Measurements from ENCODE around the gene TUT7. TPM values are rescaled to one million over a fixed set of nuclear protein-coding genes. Genes with fewer than 3 reads are reported as not detected.

The TUT7 gene
- total RNA-seq, 4 donors from 2014 or later, result 64.4 to 147 (median 82.1) TPM

GRCh38 chr9:86257391-86257790 lies 96.8 kb downstream of the TUT7 start:
- WGBS, result 72% methylated on average over 2 of the region's 2 CpGs
- H3K27me3 ChIP-seq, result no peaks in the 10 kb centered on the region
- no peaks in the 10 kb centered on the region for H3K9me3 ChIP-seq

GRCh38 chr9:86256653-86257052 lies 97.6 kb downstream of the TUT7 start:
- Histone ChIP-seq H3K36me3 (peaks cover 2% of the 10 kb centered on the region), H3K4me3 (no peak overlapping the region), H3K27ac (no peak overlapping the region), H3K4me1 (no peaks in the 10 kb centered on the region), H3K9me3 (no peaks in the 10 kb centered on the region), H3K27me3 (no peaks in the 10 kb centered on the region)
- 87% methylated on average over 3 of the region's 3 CpGs for WGBS
- no peak for DNase-seq (ENCODE audit: low spot score in 2 of 2)
- TF ChIP-seq CTCF (IDR thresholded peaks at IDR 0.05) (no peak), POLR2AphosphoS5 (IDR thresholded peaks at IDR 0.05) (no peak), POLR2A (IDR thresholded peaks at IDR 0.05) (no peak), EP300 (IDR thresholded peaks at IDR 0.05) (no peak)

More at GRCh38 chr9:86257391-86257790, 96.8 kb downstream of the TUT7 start:
- H3K4me3 ChIP-seq, result no peak overlapping the region
- no peak for DNase-seq (ENCODE audit: low spot score in 2 of 2)
- H3K4me1 ChIP-seq, result no peaks in the 10 kb centered on the region
- TF ChIP-seq EP300 (IDR thresholded peaks at IDR 0.05) (no peak), POLR2AphosphoS5 (IDR thresholded peaks at IDR 0.05) (no peak), POLR2A (IDR thresholded peaks at IDR 0.05) (no peak), CTCF (IDR thresholded peaks at IDR 0.05) (no peak)
- peaks cover 4% of the 10 kb centered on the region for H3K36me3 ChIP-seq
- H3K27ac ChIP-seq, result no peak overlapping the region

- DNase-seq (ENCODE audit: low spot score in 2 of 2), result no peak
- Histone ChIP-seq H3K36me3 (no peaks in the 10 kb centered on the region), H3K27ac (no peak overlapping the region), H3K27me3 (no peaks in the 10 kb centered on the region), H3K4me3 (no peak overlapping the region), H3K9me3 (no peaks in the 10 kb centered on the region), H3K4me1 (no peaks in the 10 kb centered on the region)
- TF ChIP-seq POLR2AphosphoS5 (IDR thresholded peaks at IDR 0.05) (no peak), CTCF (IDR thresholded peaks at IDR 0.05) (no peak), POLR2A (IDR thresholded peaks at IDR 0.05) (no peak), EP300 (IDR thresholded peaks at IDR 0.05) (no peak)
- WGBS, result 100% methylated on average over 3 of the region's 3 CpGs
Observed at GRCh38 chr9:86253577-86253976, 100.6 kb downstream of the TUT7 start.

DNA sequence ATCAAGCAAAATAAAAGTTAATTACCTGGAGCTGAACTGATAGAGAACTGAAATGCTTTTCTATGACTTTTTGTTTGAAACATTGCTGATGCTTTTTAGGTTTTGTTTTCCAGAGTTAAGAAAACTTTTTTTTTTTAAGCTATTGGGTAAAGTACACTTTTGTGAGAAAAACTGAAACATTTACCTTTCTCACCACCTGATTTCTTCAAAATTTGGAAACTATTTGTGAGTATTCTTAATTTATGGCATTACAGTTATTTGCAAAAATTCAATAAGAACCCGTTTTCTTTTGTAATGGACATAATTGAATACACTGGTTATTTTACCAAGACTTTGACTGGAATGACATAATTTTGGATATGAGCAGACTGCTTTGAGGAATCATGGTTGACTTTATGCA lies 101.3 kb downstream of the TUT7 start:
- DNase-seq (ENCODE audit: low spot score in 2 of 2), result no peak
- Histone ChIP-seq H3K9me3 (no peaks in the 10 kb centered on the region), H3K4me3 (no peak overlapping the region), H3K4me1 (no peaks in the 10 kb centered on the region), H3K36me3 (no peaks in the 10 kb centered on the region), H3K27me3 (no peaks in the 10 kb centered on the region), H3K27ac (no peak overlapping the region)
- TF ChIP-seq CTCF (IDR thresholded peaks at IDR 0.05), result no peak
- no peak for TF ChIP-seq POLR2AphosphoS5 (IDR thresholded peaks at IDR 0.05)
- TF ChIP-seq POLR2A (IDR thresholded peaks at IDR 0.05), result no peak
- no peak for TF ChIP-seq EP300 (IDR thresholded peaks at IDR 0.05)
- 94% methylated on average over 1 of the region's 1 CpG for WGBS

DNA sequence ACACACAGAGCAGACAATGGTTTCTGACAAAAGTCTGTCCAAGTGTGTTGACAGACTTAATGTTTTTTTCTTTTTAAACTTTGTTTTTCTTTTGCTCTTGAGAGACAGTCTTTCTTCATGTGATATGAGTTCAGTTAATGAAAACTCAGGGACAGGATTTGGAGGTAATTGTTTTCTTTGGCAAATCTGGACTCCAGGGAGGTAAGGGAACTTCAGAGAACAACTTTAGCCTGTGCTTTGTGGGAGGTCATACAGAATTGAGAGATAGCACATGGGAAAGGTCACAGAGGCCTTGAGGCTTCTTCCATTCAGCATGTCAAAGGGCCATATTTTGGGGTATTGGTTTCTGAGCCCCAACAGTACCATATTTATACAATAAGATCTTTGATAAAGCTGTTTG lies 104.1 kb downstream of the TUT7 start:
- TF ChIP-seq CTCF (IDR thresholded peaks at IDR 0.05) (no peak), POLR2A (IDR thresholded peaks at IDR 0.05) (no peak), EP300 (IDR thresholded peaks at IDR 0.05) (no peak), POLR2AphosphoS5 (IDR thresholded peaks at IDR 0.05) (no peak)
- no peak overlapping the region for H3K4me3 ChIP-seq

More for the DNA sequence above, 104.1 kb downstream of the TUT7 start:
- DNase-seq (ENCODE audit: low spot score in 2 of 2), result no peak
- no peaks in the 10 kb centered on the region for H3K9me3 ChIP-seq
- no peaks in the 10 kb centered on the region for H3K36me3 ChIP-seq
- H3K27ac ChIP-seq, result no peak overlapping the region
- no peaks in the 10 kb centered on the region for H3K27me3 ChIP-seq
- no peaks in the 10 kb centered on the region for H3K4me1 ChIP-seq
